Brain pericyte (primary cell): ENCODE measurements around the gene CTTNBP2NL.
A peak's percentile ranks its signal among the peaks of the same experiment; 100 is the strongest.
"Not testable (repeated sequence)": the region's sequence is repeated elsewhere in the genome, so short reads cannot be mapped to it uniquely, and the experiment has no call there.

Experiments used
- DNase-seq: peaks from one replicate; pipeline ENCODE4 v3.0.0-alpha.2; 2012; ENCODE audit warnings: low read depth, low spot score

The CTTNBP2NL gene

DNA sequence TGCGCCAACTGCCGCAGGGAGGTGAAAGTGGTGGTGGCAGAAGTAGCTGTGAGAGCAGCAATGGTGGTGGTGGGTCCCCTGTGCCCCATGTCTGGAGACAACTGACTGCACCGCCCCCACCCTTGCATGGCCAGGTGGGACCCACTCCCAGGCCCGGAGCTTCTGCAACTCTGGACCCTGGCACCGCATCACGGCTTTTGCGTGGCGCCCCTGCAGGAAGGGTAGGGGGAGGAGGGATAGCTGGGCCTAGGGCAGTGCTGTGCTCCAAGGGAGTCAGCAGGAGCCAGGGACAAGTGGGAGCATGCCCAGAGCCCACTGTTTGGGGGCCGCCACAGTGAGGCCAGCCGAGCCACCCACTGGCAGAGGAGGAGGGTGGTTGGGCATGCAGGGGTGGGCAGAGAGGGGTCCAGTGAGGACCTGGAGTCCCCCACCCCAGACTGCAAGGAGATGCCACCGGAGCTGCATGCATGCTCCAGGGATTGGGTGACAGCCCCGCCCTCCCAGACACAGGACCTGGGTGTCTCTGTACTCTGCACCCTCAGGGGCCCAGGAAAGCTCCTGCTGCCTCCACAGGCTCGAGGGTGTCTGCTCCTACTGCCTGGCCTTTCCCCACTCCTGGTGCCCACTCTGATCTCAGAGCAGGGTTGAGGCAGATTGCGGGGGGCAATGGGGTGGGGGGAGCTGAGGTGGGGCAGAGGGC, 9.8 kb upstream of the CTTNBP2NL start:
- DNase-seq = no peak

GRCh38 chr1:112386731-112387346, 9.2 kb upstream of the CTTNBP2NL start:
- DNase-seq = no peak

DNA sequence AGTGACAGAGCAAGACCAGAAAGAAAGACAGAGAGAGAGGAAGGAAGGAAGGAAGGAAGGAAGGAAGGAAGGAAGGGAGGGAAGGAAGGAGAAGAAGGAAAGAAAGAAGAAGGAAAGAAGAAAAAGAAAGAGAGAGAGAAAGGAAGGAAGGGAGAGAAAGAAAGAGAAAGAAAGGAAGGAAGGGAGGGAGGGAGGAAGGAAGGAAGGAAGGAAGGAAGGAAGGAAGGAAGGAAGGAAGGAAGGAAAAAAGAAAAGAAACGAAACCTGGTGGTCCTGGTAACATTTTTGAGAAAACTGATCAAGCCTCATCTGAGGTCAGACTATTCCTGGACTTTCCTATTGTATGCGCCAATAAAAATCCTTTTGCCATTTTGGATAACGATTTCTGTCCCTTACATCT, 8.2 kb upstream of the CTTNBP2NL start:
- DNase-seq = no peak

- DNase-seq = peak; percentile 13
These were observed 7.6 kb upstream of the CTTNBP2NL start for GRCh38 chr1:112388436-112388835.

GRCh38 chr1:112389689-112390088, 6.3 kb upstream of the CTTNBP2NL start:
- no peak for DNase-seq

GRCh38 chr1:112390335-112390734, 5.7 kb upstream of the CTTNBP2NL start:
- not testable (repeated sequence) for DNase-seq

DNA sequence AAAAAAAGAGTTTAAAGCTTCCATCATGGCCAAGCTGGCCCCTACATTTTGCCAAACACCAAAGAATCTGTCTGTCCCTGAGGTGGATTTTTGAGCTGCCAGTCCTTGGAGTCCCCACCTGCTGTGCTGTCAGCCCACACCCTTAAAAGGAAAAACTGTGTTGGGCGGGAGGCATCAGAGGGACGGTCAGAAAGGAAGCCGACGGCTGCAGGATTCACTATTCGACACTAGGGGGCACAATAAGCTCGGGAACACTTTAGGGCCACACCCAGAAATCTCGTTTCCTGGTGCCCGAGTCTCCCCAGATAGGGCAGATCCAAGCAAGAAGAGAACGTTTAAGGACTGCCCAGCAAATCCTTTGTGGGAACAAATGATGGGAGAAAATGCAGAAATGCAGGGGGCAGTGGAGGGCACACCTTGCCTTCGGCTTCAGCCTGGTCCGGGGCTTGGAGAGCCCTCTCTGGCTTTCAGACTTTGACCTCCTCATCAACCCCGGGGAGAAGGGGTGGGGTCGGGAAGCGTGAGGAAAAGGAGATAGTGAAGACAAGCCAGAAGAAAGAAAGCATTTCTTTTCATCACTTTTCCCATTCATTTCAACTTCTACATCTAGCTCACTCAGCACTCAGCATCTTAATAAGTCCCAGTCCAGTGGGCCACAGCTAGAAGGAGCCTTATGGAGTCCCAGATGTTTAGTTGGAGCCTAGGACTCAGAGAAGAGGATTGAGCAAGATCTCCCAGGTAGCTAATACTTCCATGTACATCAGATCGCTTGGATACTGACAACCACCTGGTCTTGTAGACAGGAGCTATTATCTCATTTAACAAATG, 5.0 kb upstream of the CTTNBP2NL start:
- peak; percentile 79 for DNase-seq

DNA sequence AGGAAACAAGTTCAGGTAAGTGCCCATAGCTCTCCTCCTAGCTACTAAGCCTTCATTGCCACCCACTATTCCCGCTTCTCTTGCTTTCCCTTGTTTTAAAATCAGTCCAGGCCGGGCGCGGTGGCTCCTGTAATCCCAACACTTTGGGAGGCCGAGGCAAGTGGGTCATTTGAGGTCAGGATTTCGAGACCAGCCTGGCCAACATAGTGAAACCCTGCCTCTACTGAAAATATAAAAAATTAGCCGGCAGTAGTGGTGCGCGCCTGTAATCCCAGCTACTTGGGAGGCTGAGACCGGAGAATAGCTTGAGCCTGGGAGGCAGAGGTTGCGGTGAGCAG, 4.4 kb upstream of the CTTNBP2NL start:
- no peak for DNase-seq

DNA sequence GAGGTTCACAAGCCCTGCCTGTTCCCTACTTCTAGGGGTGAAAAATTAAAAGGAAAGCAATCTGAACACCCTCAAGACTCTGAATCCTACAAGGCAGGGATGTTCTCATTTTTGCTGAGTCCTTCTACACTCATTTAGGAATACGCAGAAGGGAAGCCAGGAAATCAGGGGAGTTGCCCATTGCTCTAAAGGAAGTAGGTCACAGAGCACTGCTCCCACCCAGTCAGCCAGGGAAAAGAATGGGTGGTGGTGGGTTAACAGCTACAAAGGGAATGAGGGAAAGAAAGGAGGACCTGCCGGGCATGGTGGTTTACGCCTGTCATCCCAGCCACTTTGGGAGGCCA, 2.4 kb upstream of the CTTNBP2NL start:
- DNase-seq = no peak

DNA sequence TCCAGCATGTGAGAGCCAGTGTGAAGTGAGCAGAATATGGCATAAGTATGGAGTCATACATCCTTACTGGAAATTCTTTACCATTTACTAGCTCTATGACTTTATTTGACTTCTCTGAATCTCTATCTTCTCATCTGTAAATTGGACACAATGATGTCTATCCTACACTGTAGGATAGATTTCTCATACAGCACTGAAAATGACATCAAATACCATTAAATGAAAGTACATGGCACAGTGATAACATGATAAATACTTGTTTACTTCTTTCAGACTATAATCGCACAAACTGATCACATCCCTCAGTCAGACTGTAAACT, 1.3 kb upstream of the CTTNBP2NL start:
- DNase-seq = no peak

- DNase-seq = no peak
These were observed 676 bp upstream of the CTTNBP2NL start for GRCh38 chr1:112395256-112395820.

DNA sequence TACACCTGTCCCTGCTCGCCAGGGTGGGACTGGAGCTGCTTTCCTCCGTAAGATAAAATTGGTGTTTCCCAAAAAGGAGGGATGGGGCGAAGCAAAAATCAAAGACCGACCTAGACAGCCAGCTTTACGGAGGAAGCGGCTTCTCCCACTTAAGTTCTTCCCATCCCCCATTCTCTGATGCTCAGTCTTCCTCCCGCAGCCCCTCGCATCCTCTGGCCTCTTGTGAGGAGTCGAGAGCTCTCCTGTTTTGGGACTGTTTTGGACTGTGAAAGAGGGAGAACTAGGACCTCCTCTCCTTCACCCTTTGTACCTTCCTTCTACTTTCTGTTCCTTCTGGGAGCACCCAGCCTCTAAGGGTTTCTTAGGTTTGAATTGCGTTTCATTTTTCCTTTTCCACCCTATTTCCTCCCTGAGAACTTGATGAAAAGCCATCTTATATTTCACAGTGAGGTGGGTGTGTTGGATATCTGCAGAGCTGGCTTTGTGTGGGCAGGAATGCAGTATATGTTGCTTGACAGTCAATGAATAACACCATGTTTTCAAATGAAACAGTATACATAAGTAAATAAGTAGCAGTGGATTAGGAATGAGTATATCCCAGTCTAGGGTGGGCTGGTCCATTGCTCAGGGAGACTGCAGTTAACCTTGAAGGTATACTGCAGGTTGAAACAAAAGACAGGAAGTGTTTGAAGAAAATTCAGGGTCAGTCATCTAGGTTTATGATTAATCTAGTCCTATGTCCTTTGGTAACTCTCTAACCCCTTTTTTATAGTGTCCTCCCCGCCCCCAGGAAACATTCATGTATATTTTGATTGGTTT, 848 bp downstream of the CTTNBP2NL start:
- no peak for DNase-seq

- no peak for DNase-seq
These were observed 1.8 kb downstream of the CTTNBP2NL start for GRCh38 chr1:112397841-112398240.

DNA sequence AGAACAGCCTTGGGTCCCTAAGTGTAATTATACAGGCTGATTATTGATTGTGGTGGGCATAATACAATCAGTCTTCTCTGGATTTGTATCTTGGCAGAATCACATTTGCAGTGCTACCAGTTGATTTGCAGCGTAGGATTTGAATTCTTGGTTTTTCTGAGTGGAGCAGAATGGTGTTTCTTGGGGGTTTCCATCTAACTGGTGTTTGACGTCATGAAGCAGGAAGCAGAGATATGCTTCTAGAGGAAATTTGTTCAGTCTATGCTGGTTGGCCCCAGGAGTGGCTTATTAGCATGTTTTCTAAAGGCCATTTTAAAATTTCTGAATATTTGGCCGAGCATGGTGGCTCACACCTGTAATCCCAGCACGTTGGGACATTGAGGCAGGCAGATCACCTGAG, 3.4 kb downstream of the CTTNBP2NL start:
- DNase-seq = no peak

GRCh38 chr1:112400706-112401105, 4.7 kb downstream of the CTTNBP2NL start:
- not testable (repeated sequence) for DNase-seq

DNA sequence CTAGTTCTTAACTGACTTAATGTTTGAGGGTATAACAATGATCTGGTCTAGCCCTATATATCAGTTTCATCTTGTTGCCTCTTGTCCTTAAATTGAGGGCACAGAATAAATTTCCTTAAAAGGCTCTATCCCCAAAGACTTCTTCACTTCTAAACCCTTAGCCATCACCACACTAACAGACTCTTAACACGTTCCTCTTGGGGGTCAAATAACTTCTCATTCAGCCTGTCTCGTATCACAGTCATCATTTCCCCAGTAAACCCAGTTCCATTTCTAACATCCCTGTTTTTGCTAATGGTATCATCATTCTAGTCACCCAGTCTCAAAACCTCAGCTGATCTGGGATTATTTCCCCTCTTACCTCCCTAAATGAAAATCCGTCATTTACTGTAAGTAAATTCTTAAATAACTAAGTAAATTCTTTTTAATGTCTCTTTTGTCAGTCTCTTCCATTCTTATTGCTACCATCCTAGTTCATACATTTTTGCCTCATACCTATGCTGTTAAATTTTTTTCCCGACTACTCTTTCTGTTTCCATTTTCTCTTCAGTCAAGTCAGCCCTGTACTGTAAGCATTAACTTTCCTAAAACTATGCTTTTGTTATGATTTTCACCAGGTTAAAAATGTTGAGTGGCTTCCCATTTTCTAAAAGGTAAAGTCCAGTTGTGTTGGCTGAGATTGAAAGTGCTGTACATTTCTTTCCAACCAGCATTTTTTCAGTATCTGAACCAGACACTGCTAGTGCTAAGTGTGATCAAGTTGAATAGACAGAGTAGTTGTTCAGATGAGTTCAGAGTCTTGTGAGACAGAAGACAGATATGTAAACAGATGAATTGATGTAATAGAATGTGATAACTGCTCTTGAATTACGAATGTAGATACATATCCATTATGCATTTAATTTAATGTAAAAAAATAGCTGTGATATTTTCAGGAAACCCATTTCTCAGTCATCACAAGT, 6.9 kb downstream of the CTTNBP2NL start:
- DNase-seq = no peak

GRCh38 chr1:112406771-112407170, 10.8 kb downstream of the CTTNBP2NL start:
- no peak for DNase-seq

DNA sequence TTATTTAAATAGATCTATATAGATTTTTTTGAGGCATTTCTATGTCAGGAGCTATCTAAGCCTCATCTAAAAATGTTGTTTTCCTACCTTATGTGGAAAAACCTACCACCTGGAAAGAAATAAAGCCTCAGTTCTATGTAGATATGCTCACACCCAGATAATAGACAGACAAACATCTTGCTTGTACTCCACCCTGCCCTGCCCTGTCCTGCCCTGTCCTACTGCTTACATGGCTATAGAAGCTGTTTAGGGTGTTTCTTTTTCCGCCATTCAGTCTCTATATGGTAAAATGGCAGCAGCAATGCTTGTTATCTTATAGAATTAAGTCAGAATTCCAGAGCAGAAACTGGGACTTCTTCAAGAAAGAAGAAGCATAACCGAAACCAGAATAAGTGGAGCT, 13.4 kb downstream of the CTTNBP2NL start:
- no peak for DNase-seq

DNA sequence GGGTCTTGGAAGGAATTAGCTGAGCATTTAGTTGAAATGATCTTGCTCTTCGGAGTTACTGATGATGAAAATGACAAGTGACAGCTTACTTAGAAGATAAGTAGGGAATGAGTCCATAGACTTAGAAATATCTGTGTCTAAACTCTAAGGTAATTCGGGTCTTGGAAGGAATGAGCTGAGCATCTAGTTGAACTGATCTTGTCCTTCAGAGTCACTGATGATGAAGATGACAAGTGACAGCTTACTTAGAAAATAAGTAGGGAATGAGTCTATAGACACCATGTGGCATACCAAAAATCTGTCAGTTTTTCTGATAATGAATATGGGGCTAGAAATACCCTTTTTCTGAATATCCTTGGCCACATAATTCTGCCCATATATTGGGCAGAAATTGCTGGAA, 14.7 kb downstream of the CTTNBP2NL start:
- no peak for DNase-seq

DNA sequence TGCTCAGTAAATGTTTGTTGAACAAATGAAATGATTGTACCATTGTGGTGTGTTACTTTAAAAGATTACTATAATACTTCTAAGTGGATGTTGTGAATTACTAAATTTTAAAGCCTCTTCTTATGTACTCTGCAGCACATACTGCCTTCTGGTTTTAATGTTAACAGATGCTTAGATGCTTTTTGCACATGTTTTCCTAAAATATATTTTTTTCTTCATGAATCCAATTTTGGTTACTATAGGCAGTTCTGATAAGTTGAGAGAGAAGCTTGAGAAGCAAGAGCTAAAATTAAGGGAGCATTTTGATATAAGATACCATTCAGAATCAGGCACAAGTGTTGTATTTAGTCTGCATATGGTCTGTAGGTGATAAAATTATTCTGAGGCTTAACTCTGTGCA, 21.3 kb downstream of the CTTNBP2NL start:
- DNase-seq = no peak
